HG03354 (cell line): Measurements from ENCODE around the gene OTUB2.
"Not testable (repeated sequence)": the region's sequence is repeated elsewhere in the genome, so short reads cannot be mapped to it uniquely, and the experiment has no call there.

Experiments used
- ATAC-seq: cut with Tn5 transposase; IDR thresholded peaks from one replicate; pipeline ENCODE4 v1.9.1; 2021; ENCODE audit warnings: mild to moderate bottlenecking; ENCODE audit not compliant: unreplicated experiment, poor library complexity, severe bottlenecking

Gene OTUB2

DNA sequence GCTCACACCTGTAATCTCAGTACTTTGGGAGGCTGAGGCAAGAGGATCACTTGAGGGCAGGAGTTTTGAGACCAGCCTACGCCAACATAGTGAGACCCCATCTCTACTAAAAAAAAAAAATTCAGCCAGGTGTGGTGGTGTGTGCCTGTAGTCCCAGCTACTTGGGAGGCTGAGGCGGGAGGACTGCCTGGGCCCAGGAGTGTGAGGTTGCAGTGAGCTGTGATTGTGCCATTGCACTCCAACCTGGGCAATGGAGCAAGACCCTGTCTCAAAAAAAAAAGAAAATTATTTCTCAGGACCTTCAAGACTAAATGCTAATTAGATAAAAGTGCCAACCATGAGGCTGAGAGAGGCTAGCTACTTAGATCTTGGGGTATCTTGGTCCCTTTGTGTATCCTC lies 23.5 kb downstream of the OTUB2 start:
- ATAC-seq, result no peak

DNA sequence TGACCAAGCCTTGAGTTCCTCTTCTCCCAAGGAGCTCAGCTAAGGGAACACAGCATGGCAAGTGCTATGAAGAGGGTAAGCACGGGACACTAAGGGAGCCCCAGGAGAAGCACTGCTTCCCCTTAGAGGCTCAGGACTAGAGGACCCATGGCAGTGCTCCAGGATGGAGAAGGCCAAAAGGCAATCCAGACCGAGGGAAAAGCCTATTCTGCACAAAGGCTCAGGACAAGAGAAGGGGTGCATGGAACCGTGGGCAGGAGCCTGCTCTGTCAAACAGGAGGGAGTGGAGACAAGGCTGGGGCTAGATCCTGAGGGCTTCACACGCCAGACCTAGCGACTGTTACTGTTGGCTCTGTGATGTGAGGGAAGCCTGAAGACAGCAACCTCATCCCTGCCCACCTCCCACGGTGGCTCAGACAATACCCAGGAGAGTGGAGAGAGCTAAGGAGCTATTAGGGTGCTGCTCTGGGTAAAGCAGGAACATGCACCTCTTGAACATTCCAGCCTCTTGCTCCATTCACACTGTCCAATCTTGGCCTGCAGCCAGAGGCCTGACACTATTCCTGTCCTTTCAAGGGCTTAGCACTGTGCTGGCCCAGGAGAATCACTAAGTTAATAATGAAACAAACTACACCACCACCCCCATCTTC lies 24.2 kb downstream of the OTUB2 start:
- ATAC-seq, result no peak

DNA sequence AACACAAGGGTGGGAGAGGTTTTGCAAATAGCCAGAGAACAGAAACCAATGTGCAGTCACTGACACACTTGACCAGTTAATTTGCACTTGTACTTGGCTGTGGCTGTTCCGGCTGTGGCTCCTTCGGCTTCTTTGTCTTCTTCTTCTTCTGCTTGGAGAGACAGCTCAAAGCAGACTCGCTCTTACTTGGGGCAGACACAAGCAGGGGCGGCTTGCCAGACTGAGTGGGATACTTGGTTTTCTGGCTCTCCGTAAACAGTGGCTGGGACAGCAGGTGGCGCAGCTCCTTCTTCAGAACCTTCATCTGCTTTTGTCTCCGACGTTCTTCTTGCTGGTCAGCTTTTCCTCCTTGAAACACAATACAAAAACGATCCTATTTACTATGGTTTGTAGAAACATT lies 25.0 kb downstream of the OTUB2 start:
- no peak for ATAC-seq

DNA sequence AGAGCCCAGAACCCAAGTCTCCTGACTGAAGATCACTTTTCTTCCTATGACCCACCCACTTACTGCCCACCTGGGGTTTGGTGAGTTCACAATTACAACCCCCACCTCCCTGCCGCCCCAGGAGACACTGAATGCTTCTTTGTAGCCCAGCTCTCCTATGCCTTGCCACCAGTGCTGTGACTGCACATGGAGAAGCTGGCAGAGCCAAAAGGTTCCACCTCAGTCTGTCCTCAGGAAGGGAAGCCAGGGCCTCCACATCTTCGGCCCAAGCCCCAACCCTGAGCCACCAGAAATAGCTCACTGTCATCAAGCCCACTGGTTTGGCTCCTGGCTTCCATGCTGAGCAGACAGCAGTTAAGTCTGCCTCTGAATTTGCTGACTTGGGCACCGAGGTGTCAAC lies 25.6 kb downstream of the OTUB2 start:
- ATAC-seq, result no peak

DNA sequence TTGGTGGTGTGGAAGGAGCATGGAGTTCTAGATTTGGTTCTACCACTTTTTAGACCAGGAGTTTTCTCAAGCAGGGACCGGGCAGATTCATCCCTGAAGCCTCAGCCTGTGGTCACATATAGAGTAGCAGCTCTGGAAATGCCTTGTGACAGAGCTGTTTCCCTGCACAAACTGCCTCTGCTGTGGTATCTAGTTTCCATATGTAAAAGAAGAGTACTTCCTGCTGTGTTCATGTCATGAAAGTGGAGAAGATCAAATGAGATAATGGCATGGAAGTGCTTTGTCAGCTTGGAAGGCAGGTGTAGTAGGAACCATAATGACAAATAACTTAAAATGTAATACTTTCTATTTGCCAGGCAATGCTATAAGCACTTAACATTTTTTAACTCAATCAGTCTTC lies 26.1 kb downstream of the OTUB2 start:
- no peak for ATAC-seq

DNA sequence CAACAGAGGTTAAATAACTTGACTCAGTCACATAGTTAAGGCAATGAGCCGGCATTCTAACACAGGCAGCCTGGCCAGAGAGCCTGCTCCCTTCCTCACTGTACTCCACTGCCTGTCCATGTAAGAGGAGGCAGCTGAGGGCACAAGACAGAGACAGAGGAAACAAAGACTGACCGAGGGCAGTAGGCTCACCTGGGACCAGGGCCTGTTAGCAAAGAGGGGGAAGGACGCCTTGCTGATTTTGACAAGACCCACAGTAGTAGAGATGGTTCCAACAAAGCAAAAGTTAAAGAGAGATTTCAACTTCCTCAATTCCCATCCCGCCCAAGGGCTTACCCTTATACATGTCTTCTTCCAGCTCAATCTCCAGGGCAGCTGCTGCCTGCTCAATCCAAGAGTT lies 26.5 kb downstream of the OTUB2 start:
- ATAC-seq, result no peak

DNA sequence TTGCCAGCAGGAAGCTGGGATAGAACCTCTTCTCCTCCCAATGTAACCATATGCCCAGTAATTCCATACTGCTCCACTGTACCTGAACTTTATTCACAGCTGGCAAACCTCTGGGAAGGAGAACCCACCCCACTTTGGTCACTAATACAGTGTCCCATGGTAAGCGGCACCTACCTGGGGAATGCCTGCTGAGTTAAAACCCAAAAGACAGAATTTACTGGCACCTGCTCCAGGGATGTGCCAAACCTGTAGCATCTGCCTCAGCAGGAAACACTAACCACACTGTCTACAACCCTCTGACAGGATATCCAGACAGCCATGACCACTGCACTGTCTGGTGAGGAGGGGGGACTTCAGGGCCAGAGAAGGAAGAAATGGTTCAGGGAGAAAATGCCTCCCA lies 28.3 kb downstream of the OTUB2 start:
- no peak for ATAC-seq

DNA sequence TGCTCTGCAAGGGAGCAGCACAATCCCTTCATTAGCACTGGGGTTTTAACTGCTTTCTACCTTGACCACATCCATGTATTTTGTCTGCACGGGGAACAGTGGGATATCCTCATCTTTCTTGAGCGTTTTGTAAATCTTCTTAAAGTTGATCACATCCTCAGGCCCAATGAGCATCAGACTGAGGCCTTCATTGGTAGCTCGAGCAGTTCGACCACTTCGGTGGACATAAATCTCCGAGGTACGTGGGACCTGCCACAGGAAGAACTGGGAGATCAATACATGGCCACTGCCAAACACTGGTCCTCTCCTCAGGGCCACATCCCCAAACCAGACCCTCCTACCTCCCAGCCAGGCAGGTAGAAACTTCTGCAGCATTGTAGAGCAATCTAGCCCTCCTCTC lies 28.8 kb downstream of the OTUB2 start:
- no peak for ATAC-seq

DNA sequence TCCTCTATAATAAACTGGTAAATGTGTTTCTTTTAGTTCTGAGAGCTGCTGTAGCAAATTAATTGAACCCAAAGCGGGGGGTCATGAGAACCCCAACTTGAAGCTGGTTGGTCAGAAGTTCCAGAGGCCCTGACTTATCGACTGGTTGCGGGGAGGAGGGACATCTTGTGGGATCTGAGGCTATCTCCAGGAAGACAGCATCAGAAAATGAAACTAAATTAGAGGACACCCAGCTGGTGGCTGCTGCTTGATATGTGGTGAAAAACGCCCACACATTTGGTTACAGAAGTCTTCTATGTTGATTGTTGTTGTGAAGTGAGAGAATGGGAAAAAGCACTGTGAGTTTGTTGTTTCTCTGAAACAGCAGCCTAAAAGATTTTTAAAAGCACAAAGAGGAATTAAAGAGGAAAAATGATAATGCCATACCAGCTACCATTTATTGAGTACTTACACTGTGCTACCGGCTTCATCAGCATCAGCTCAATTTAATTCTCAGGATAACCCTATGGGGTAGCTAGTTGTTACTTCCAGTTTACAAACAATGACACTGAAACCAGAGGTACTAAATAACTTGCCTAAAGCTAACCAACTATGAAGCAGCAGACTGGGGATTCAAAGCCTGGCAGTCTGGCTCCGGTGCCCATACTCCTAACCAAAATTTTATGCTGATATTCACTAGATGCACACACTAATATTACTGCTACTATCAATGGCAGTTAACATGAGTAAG lies 30.6 kb downstream of the OTUB2 start:
- ATAC-seq, result peak; percentile 80

DNA sequence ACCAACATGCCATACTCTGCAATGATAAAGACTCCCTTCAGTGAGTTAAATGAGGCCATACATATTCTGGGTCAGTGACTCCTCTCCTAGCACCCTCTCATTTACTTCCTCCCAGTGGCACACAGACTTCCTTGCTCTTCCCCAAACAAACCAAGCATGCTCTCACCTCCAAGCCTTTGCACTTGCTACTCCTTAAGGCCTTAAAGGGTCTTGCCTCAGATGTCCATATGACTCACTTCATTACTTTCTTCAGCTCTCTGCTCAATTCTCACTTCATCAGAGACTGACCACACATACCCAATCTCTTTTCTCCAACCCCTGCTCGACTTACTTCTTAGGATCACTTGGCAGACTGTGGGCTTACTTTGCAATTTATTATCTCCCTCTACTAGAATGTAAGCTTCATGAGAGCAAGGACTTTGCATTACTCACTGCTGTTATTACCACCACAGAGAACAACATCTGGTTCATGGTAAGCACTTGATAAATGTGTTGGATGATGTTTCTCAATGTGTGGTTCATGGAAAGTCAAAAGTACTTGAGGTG lies 32.1 kb downstream of the OTUB2 start:
- ATAC-seq, result no peak

DNA sequence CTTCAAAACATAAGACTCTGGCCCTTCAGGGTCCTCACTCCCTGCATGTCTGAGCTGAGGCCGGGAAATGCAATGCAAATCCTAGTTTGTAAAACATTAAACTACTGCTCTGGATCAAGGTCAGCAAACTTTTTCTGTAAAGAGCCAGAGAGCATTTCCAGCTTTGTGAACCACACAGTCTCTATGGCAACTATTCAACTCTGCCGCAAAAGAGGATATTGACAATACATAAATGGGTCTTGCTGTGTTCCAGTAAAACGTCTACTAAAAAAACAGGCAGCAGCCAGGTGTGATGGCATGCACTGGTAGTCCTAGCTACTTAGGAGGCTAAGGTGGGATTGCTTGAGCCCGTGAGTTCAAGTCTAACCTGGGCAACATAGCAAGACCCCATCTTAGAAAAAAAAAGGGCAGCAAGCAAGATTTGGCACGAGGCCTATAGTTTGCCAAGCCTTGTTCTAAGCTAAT lies 32.6 kb downstream of the OTUB2 start:
- ATAC-seq, result no peak

DNA sequence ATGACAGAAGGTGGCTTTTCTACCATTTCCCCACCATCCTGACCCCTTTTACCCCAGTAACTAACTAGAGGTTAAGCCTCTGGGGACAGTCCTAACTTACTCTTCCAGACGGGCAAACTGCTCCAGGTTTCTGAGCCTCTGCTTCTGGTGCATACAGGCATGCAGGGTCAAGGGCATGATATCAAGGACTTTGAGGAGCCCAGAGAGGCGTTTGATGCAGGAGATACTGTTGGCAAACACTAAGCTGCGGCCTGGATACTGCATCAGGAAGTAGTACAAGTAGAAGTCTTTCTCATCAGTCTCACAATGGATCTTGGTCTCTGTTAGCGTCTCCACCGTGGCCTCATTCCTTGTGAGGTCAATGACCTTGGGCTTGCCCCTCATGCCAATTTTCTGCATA lies 33.9 kb downstream of the OTUB2 start:
- no peak for ATAC-seq

DNA sequence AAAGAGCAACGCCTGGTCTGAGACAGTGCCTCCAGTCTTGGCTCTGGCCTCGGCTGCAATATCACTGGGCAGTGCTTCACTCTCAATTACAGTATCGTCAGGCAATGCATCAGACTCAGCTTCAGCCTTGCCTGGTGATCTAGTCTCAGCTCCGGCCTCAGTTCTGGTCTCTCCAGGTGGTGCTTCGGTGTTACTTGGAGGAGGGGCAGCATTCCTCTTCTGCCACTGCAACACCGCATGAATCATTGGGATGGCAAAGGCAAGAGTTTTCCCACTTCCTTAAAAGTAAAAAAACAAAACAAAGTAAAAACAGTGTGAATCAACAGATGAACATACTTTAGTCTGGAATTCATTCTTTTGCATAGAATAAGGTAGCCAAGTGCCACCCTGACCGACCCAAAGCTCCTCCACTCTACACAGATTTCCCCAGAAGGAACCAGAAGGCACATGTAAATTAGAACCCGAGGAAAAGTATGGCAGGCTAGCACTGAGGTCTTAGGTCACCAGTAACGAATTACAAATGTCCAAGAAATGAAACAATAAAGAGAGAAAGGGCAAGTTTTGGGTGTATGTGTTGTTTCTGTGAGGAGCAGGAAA lies 36.3 kb downstream of the OTUB2 start:
- ATAC-seq, result no peak

DNA sequence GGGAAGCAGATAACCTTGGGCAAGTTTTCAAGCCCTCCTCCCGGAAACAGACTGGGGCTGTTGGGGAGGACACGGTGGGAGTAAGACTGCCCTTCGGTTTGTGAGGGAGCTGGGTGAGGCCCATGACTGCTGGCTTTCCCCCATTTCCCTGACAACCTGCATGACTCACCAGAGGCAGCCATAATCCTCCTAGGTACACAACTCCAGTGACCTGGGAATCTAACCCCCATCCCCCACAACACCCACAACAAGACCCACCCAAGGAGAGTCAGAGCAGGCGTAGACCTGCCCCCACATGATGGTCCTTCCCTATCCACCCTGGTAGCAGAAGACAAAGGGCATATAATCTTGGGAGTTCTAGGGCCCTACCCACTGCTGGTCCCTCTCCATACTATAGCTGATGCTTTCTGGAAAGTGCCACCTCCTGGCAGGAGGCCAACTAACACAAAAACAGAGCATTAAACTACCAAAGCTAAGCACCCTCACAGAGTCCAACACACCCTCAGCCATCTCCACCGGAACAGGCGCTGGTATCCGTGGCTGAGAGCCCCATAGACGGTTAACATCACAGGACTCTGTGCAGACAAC lies 40.0 kb downstream of the OTUB2 start:
- ATAC-seq, result no peak

DNA sequence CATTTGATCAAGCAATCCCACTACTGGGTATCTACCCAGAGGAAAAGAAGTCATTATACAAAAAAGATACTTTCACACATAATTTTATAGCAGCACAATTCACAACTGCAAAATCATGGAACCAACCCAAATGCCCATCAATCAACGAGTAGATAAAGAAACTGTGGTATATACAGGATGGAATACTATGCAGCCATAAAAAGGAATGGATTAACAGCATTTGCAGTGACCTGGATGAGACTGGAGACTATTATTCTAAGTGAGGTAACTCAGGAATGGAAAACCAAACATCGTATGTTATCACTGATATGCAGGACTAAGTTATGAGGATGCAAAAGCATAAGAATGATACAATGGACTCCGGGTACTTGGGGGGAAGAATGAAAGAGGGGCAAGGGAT lies 45.9 kb downstream of the OTUB2 start:
- not testable (repeated sequence) for ATAC-seq

DNA sequence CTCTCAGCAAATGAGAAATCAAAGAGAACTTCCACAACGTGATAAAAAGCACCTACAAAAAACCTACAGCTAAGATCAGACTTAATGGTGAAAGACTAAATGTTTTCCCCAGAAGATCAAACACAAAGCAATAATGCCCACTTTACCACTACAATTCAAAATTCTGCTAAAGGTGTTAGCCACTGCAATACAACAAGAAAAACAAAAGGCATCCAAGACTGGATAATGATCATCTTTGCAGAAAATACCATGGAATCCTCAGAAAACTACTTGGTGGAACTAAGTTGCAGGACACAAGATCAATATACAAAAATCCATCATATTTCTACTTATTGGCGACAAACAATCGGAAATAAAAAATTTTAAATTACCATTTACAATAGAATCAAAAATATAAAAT lies 48.4 kb downstream of the OTUB2 start:
- ATAC-seq, result no peak

DNA sequence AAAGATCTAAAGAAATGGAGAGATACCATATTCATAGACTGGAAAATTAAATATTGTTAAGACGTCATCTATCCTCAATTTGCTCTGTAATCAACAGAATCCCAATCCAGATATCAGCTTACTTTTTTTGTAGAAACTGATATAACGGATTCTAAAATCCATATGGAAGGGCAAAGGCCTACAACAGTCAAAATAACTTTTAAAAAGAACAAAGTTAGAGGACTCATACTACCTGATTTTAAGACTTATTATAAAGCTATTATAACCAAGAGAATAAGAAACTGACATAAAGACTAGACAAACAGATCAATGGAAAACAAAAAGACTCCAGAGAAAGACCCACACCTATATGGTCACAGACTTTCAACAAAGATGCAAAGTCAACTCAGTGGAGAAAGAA lies 48.9 kb downstream of the OTUB2 start:
- no peak for ATAC-seq

DNA sequence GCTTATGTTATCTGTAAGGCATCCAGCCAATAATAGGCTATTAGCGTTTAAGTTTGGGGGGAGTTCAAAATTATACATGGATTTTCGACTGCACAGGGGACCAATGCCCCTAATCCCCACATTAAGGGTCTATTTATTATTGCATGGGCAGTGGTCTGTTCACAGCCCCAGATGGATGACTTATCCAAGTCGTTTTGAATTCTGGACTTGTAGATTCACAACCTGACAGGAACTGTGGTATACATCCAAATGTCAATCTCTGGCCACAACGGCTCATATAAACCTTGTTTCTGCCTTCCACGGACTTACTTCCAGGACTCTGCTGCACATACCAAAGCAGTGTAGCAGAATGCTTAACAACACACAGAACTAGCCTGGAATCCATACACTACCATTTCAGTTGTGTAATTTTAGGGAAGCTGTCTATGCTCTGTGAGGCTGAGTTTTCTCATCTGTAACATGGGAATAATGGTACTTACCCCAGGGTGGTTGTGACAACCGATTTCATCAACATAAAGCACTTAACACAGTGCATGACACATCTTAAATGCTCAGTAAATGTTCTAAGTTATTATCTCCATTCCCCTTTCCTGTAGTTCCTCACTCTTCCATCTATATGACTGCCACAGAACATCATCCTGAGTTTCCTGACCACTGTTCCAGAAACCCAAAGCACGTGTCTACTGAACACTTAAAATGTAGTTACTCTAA lies 51.1 kb downstream of the OTUB2 start:
- ATAC-seq, result no peak

DNA sequence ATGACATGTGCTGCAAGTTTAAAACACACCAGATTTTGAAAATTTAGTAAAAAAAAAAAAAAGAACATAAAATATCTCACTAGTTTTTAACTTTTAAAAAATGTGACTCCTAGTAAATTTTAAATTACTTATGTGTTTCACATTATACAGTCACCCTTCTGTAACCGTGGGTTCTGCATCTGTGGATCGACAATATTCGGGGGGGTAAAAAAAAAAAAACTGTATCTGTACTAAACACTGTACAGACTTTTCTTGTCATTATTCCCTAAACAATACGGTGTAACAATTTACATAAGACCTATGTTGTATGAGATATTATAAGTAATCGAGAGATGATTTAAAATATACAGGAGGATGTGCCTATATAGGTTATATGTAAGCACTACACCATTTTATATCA lies 51.7 kb downstream of the OTUB2 start:
- no peak for ATAC-seq
